MG63 (cell line): ENCODE results near the gene SYNPR. TPM values are rescaled to one million over a fixed set of nuclear protein-coding genes. Genes with fewer than 3 reads are reported as not detected.

Experiments
- DNase-seq: peaks from one replicate; pipeline ENCODE4 v3.0.0-alpha.2; 2020
- H3K27me3 ChIP-seq: fragments of 250-450 bp; sonication (Bioruptor Pico); 2 replicates; pipeline ENCODE4 v1.5.1; 2020; ENCODE audit warnings: mild to moderate bottlenecking, moderate library complexity
- H3K36me3 ChIP-seq: fragments of 250-450 bp; sonication (Bioruptor Pico); 2 replicates; pipeline ENCODE4 v1.5.1; 2020; ENCODE audit warnings: mild to moderate bottlenecking, moderate library complexity
- H3K4me3 ChIP-seq: fragments of 250-450 bp; sonication (Bioruptor Pico); 2 replicates; pipeline ENCODE4 v1.5.1; 2020; ENCODE audit warnings: mild to moderate bottlenecking, moderate library complexity
- H3K9me3 ChIP-seq: fragments of 250-450 bp; sonication (Bioruptor Pico); 2 replicates; pipeline ENCODE4 v1.5.1; 2020; ENCODE audit warnings: mild to moderate bottlenecking, moderate library complexity
- total RNA-seq: library from RNA; depleted of rRNA; stranded (reverse); fragments of >200 nt; shearing (Covaris generic); gene quantifications from 2 replicates; pipeline ENCODE4 v1.2.3, GENCODE V29; 2014; ENCODE audit warnings: low replicate concordance

SYNPR gene
- total RNA-seq, 1 experiment from 2014 or later = not detected

- Histone ChIP-seq H3K4me3 (no peak overlapping the region), H3K36me3 (no peaks in the 10 kb centered on the region), H3K27me3 (no peaks in the 10 kb centered on the region), H3K9me3 (no peaks in the 10 kb centered on the region)
- no peak for DNase-seq
Measured at GRCh38 chr3:63532521-63532920, 254.4 kb downstream of the SYNPR start.

- Histone ChIP-seq H3K27me3 (no peaks in the 10 kb centered on the region), H3K9me3 (no peaks in the 10 kb centered on the region), H3K4me3 (no peak overlapping the region), H3K36me3 (no peaks in the 10 kb centered on the region)
- DNase-seq = no peak
Measured at GRCh38 chr3:63538919-63539318, 260.8 kb downstream of the SYNPR start.

- H3K36me3 ChIP-seq = no peaks in the 10 kb centered on the region
- H3K27me3 ChIP-seq = no peaks in the 10 kb centered on the region
- DNase-seq = no peak
- H3K9me3 ChIP-seq = no peaks in the 10 kb centered on the region
- no peak overlapping the region for H3K4me3 ChIP-seq
Measured at GRCh38 chr3:63555767-63556166, 277.7 kb downstream of the SYNPR start.

- H3K4me3 ChIP-seq = no peak overlapping the region
- no peaks in the 10 kb centered on the region for H3K36me3 ChIP-seq
- H3K9me3 ChIP-seq = no peaks in the 10 kb centered on the region
- H3K27me3 ChIP-seq = no peaks in the 10 kb centered on the region
- DNase-seq = no peak
Measured at GRCh38 chr3:63556401-63556800, 278.3 kb downstream of the SYNPR start.

GRCh38 chr3:63557912-63558311, 279.8 kb downstream of the SYNPR start:
- H3K27me3 ChIP-seq = no peaks in the 10 kb centered on the region
- no peaks in the 10 kb centered on the region for H3K9me3 ChIP-seq
- H3K4me3 ChIP-seq = no peak overlapping the region
- no peaks in the 10 kb centered on the region for H3K36me3 ChIP-seq
- no peak for DNase-seq

- no peak overlapping the region for H3K4me3 ChIP-seq
- no peak for DNase-seq
- H3K36me3 ChIP-seq = no peaks in the 10 kb centered on the region
- H3K9me3 ChIP-seq = no peaks in the 10 kb centered on the region
- H3K27me3 ChIP-seq = no peaks in the 10 kb centered on the region
Measured at GRCh38 chr3:63559884-63560283, 281.8 kb downstream of the SYNPR start.

GRCh38 chr3:63561879-63562278, 283.8 kb downstream of the SYNPR start:
- Histone ChIP-seq H3K36me3 (no peaks in the 10 kb centered on the region), H3K4me3 (no peak overlapping the region), H3K9me3 (no peaks in the 10 kb centered on the region), H3K27me3 (no peaks in the 10 kb centered on the region)
- no peak for DNase-seq

- H3K36me3 ChIP-seq = no peaks in the 10 kb centered on the region
Measured at GRCh38 chr3:63562323-63562722, 284.2 kb downstream of the SYNPR start.

GRCh38 chr3:63563572-63563971, 285.5 kb downstream of the SYNPR start:
- H3K9me3 ChIP-seq = no peaks in the 10 kb centered on the region
- DNase-seq = no peak
- no peaks in the 10 kb centered on the region for H3K27me3 ChIP-seq
- H3K4me3 ChIP-seq = no peak overlapping the region
- no peaks in the 10 kb centered on the region for H3K36me3 ChIP-seq

More at GRCh38 chr3:63562323-63562722, 284.2 kb downstream of the SYNPR start:
- no peak overlapping the region for H3K4me3 ChIP-seq
- H3K9me3 ChIP-seq = no peaks in the 10 kb centered on the region
- no peaks in the 10 kb centered on the region for H3K27me3 ChIP-seq
- no peak for DNase-seq

GRCh38 chr3:63565220-63565619, 287.1 kb downstream of the SYNPR start:
- H3K36me3 ChIP-seq = no peaks in the 10 kb centered on the region
- DNase-seq = no peak
- H3K27me3 ChIP-seq = no peaks in the 10 kb centered on the region
- no peaks in the 10 kb centered on the region for H3K9me3 ChIP-seq
- H3K4me3 ChIP-seq = no peak overlapping the region

GRCh38 chr3:63571682-63572081, 293.6 kb downstream of the SYNPR start:
- Histone ChIP-seq H3K4me3 (no peak overlapping the region), H3K27me3 (no peaks in the 10 kb centered on the region), H3K36me3 (no peaks in the 10 kb centered on the region), H3K9me3 (no peaks in the 10 kb centered on the region)
- DNase-seq = no peak

- H3K4me3 ChIP-seq = no peak overlapping the region
- H3K27me3 ChIP-seq = no peaks in the 10 kb centered on the region
- no peaks in the 10 kb centered on the region for H3K9me3 ChIP-seq
- H3K36me3 ChIP-seq = no peaks in the 10 kb centered on the region
- no peak for DNase-seq
Measured at GRCh38 chr3:63576846-63577245, 298.7 kb downstream of the SYNPR start.

- Histone ChIP-seq H3K36me3 (no peaks in the 10 kb centered on the region), H3K9me3 (no peaks in the 10 kb centered on the region), H3K27me3 (no peaks in the 10 kb centered on the region), H3K4me3 (no peak overlapping the region)
- DNase-seq = no peak
Measured at GRCh38 chr3:63578858-63579257, 300.8 kb downstream of the SYNPR start.

- no peak for DNase-seq
- Histone ChIP-seq H3K4me3 (no peak overlapping the region), H3K27me3 (no peaks in the 10 kb centered on the region), H3K36me3 (no peaks in the 10 kb centered on the region), H3K9me3 (no peaks in the 10 kb centered on the region)
Measured at GRCh38 chr3:63580151-63580550, 302.0 kb downstream of the SYNPR start.

- H3K9me3 ChIP-seq = no peaks in the 10 kb centered on the region
- no peak overlapping the region for H3K4me3 ChIP-seq
- DNase-seq = no peak
- no peaks in the 10 kb centered on the region for H3K27me3 ChIP-seq
- no peaks in the 10 kb centered on the region for H3K36me3 ChIP-seq
Measured at GRCh38 chr3:63582943-63583500, 304.9 kb downstream of the SYNPR start.

- Histone ChIP-seq H3K9me3 (no peaks in the 10 kb centered on the region), H3K4me3 (no peak overlapping the region), H3K36me3 (no peaks in the 10 kb centered on the region), H3K27me3 (no peaks in the 10 kb centered on the region)
- no peak for DNase-seq
Measured at GRCh38 chr3:63584681-63585080, 306.6 kb downstream of the SYNPR start.

GRCh38 chr3:63585927-63586326, 307.8 kb downstream of the SYNPR start:
- Histone ChIP-seq H3K9me3 (no peaks in the 10 kb centered on the region), H3K27me3 (no peaks in the 10 kb centered on the region), H3K36me3 (no peaks in the 10 kb centered on the region), H3K4me3 (no peak overlapping the region)
- DNase-seq = no peak

GRCh38 chr3:63588895-63589294, 310.8 kb downstream of the SYNPR start:
- Histone ChIP-seq H3K36me3 (no peaks in the 10 kb centered on the region), H3K9me3 (no peaks in the 10 kb centered on the region), H3K27me3 (no peaks in the 10 kb centered on the region), H3K4me3 (no peak overlapping the region)
- DNase-seq = no peak

- H3K9me3 ChIP-seq = no peaks in the 10 kb centered on the region
- H3K36me3 ChIP-seq = no peaks in the 10 kb centered on the region
- H3K4me3 ChIP-seq = no peak overlapping the region
- no peaks in the 10 kb centered on the region for H3K27me3 ChIP-seq
- no peak for DNase-seq
Measured at GRCh38 chr3:63593779-63594178, 315.7 kb downstream of the SYNPR start.
